Hindlimb muscle (tissue), 1 donor: Measurements from ENCODE around the gene F2R. TPM values are rescaled to one million over a fixed set of nuclear protein-coding genes. Genes with fewer than 3 reads are reported as not detected.

Source experiments
- DNase-seq: peaks from one replicate; pipeline ENCODE4 v3.0.0-alpha.2; 2013
- polyA plus RNA-seq: library from polyadenylated mRNA; unstranded; fragments of 120-200 nt; gene quantifications from one replicate; pipeline ENCODE4 v1.2.1, GENCODE V29; 2013; ENCODE audit not compliant: insufficient read length

F2R gene
- polyA plus RNA-seq, 1 donor = 19.9 TPM

DNA sequence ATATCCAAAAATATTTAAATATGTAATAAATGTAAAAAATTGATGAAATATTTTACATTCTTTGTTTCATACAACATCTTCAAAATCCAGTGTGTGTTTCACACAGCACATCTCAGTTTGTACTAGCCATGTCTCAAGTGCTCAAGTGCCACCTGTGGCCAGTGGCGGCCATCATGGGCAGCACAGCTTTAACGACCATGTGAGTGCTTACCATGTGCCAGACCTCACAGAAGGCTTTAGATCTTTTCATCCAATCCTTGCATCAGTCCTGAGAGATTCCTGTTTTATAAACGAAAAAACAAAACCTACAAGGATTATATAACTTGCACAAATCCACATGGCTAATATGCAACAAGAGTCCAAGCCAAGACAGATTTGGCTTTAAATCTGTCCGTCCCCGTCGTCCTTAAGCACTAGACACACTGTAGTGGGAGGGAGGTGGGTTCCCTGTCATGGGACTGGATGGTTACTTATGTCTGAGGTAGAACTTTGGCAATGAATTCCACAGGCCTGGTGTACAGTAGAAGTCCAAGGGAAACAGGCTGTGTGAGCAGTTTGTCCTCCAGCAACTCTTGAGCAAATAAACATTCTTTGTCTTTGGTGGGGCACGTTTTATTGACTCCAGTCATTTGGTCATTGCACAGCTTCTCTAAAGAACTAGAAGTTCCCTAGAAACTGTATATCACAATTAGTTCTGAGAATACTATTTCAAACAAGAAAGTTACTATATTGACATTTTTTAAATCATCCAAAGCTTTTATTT, 25.0 kb upstream of the F2R start:
- DNase-seq = peak; percentile 19

DNA sequence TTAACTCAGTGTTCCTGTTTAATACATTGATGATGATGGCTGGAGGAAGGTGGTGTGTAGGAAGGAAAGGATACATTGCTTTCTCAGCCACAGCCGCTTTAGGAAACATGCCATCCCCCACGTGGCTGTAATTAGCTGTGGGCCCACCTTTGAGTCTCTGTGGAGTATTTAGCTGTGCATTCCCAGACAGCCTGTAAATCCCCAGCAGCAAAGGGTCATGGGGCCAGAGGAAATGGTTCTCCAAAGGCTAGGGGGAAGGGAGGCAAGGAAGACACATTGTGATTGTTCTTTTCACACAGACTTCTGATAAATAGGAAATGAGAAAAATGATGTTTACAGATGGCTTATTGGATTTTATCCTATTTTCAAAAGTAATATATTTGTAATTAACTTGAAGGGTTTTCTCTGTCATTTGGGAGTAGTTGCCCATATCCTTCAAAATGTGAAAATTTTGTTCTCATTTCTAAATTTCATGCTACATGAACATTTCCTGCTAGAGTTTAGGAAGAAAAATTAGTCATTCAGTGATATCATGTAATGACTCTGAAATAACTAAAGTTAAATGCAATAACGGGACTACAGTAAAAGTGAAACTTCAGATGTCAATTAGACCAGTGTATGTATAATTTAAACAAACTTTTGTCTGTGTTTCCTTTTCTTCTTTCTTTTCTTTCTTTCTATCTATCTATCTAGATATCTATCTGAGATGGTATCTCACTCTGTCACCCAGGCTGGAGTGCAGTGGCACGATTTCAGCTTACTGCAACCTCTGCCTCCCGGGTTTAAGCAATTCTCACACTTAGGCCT, 24.3 kb upstream of the F2R start:
- DNase-seq = peak; percentile 14

DNA sequence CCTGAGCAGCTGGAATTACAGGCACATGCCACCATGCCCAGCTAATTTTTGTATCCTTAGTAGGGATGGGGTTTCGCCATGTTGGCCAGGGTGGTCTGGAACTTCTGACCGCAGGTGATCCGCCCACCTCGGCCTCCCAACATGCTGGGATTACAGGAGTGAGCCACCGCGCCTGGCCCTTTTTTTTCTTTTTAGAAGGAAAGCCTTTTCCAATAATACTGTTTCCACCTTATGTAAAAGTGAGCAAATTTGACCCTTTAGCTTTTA, 23.7 kb upstream of the F2R start:
- no peak for DNase-seq

DNA sequence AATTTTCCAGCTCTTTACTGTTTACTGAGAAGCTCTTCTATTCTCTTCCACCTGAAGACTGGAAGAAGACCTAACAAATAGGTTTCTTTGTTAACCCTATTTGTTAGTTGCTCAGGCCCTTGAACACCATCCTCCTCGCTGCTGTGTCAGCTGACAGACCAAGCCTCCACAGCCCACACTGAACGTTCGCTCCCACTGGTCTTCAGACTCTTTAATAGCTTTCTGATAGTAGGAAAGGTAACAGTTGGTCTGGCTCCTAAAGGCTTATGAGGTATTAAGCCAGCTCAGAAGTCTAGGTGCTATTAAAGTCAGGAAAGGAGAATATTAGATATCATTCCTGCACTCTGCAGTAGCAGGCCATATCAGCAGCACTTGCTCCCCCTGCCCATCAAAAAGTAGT, 23.3 kb upstream of the F2R start:
- DNase-seq = no peak

DNA sequence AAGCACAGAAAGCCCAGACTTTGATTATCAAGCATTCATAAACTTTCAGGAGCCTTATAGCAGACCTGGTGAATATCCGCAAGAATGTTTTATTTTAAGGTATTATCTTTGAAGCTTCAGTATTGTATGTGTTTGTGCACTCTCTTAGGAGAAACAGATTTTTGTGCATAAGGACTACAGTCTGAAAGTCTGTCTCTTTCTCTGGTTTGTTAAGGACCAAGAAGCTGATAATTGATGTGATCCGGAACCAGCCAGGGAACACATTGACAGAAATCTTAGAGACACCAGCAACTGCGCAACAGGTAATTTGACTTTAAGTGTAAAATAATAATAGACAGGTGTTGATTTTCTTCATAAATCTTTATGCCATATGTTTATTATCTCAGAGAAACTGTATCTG, 22.8 kb upstream of the F2R start:
- DNase-seq = no peak

DNA sequence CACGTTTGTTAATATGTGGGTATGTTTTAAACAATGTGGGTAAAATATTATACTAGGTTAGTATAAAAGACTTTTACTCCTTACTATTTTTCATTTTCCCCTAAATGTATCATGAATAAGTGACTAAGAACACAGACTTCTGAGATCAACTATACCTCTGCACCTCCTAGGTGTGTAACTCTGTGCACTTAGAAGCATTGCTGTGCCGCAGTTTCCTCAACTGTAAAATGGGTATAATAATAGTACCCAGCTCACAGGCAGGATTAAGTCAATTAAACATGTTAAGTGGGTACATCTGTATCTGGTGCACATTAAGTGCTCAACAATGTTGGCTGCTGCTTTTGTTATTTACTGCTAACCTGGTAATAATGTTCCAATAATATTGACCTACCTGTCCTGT, 21.6 kb upstream of the F2R start:
- no peak for DNase-seq

DNA sequence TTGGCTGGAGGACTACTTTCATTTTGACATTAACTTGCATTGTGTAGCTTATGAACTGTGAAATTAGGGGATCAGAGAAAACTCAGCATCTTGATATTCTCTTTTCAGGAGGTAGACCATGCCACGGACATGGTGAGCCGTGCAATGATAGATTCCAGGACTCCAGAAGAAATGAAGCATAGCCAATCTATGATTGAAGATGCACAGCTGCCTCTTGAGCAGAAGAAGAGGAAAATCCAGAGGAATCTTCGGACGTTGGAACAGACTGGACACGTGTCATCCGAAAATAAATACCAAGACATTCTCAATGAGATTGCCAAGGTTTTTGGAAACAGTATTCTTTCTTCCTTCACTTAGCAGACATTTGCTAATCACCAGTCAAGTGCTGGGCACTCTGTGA, 20.6 kb upstream of the F2R start:
- no peak for DNase-seq

DNA sequence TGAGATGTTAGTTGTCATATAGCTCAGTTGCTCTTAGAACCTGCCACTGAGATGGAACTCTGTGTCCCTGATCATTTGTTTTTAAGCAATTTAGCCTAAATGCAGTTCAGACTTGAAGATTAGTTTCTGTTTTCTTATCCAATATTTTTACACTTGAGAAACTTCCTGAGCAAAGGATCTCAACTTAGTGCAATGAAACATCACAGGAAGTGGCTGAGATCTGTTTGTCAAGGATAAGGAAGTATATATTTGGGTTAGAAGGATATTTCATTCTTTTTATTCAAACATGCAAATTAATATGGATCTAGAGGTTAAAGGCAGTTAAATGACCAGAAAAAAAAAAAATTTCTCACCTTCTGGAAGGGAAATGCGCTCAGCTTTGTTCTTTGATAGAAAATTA, 19.7 kb upstream of the F2R start:
- no peak for DNase-seq

DNA sequence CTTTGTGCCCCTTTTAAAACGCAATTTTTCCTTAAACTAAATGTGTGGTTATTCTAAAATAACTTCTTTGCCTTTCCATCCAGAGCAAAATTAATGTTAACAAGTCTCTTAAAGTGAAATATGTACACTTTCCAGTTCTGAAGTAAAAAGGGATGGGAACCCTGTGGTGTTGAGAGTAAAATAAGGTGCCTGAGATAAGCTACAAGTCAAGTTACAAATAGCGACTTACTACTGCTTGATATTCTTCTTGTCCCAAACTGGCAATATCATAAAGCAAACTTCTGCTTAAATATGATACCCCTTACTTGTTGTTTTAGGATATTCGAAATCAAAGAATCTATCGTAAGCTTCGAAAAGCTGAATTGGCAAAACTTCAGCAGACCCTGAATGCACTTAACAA, 18.3 kb upstream of the F2R start:
- no peak for DNase-seq

DNA sequence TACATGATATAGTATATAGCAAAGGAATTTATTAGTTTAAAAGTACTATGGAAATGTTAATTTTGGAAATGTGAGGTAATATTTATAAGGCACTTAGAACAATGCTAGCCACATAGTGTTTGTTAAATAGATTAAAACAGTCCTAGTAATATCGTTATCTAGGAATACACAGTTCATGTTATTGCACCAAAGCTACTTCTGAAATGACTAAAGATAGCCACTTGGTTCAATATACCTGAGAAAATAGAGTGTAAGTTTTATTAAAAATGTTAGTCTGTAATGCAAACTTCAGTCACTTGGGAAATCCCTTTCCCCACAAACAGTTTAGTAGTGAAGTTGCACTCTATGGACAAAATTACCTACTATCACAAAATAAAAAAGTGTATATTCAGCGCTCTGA, 15.4 kb upstream of the F2R start:
- no peak for DNase-seq

DNA sequence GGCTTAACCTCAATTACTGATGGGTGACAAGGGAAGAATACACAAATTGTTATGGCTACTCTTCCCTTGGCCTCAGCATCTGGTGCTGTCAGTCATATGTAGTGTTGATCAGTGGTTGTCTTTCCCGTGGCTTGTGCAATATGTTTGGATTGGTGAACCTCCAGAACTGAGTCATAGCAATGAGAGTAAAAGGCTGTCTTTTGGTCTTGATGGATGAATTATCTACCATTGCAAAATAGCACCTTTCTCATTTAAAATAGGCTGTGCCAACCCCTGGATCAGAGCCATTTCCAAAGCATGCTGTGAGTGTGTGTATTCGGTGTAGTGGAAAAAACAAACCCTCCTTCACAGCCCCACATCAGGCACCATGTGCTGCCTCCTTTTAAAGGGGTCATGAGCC, 14.6 kb upstream of the F2R start:
- no peak for DNase-seq

DNA sequence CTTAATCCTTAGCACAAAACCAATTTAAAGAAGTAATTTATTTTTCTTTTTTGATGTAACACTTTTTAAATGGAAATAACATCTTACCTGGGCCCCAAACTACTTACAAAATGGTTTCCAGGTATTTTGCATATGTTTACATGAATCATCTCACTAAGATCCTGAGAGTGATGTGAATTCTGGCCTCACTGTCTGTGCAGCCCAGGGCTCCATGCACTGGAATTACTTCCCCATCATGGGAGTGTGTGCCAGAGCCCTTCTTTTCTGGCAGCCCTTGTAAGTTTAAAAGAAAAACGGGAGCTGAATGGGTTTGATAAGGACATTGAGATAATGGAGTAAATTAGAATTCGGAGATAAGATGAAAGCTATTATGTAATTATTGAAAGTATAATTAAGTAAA, 12.2 kb upstream of the F2R start:
- no peak for DNase-seq

DNA sequence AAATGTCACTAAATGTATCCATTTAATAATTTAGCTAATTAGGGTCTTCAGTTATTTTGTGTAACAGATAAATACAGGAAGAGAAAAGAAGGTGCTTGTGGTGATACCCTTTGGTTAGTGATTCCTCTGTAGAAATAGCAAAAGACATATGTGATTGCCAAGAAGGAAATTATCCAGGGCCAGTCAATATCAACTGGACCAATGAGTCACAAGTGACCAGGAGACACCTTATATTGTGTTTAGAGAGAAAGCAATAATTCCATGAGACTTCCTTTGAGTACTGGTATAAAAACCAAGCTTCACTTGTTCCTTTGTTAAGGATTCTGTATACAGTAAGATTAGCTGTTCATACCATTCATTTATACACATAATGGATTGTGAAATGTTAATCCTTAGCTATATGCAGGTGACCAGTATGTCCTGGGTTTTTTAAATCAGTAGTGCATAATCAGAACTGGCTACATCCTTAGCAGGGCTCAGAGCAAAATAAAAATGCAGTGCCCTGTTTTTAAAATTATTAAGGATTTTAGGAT, 11.7 kb upstream of the F2R start:
- no peak for DNase-seq

DNA sequence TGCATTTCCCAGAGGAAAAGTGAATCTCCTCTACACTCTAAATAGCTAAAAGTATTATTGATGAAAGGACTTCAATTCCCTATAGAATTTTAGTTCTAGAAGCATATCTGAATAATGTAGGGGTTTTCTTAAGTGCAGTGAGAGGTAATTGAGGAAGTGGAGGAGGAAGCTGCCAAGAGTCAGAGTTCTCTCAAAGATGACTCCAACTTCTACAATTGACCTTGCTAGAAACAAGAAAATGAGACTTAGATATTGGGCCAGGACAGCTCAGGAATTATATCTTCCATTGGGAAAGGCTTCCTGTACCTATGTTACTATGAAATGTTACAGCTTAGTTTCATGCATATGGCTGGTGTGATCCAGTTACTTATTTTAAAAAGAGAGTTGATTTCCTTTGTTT, 10.4 kb upstream of the F2R start:
- no peak for DNase-seq

DNA sequence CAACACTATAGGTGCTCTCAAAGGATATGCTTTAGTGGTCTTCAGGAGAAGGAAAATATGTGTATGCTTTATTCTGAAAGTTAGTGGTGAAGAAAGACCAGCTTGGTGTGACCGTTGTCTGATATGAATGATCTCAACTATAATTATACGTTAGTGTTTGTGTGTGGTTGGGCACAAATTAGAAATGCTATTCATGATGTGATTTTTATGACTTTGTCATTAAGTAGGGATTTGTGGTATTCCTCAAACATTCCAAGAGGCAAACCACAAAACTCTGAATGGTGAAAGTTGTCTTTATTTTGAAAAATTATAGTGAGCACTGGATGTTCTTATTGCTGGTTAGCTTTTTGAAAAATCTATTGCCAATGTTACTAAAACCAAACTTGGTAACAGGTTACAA, 6.2 kb upstream of the F2R start:
- no peak for DNase-seq

DNA sequence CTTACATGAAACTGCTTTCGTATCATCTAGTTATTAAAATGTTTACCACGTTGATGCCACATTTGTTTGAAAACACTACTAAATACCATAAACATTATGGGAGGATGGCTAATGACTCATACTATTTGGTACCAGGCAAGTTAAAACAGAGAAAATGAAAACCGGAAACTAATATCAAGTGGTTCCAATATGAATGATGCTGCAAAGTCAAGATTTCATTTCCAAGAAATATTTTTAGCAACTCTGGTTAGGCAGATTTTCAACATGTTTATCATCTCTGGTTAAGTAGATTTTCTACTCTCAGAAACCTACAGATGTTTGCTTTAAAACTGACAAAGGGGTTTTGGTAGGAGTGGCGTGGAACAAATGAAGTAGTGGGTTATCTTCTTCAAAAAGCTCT, 4.9 kb upstream of the F2R start:
- DNase-seq = no peak

DNA sequence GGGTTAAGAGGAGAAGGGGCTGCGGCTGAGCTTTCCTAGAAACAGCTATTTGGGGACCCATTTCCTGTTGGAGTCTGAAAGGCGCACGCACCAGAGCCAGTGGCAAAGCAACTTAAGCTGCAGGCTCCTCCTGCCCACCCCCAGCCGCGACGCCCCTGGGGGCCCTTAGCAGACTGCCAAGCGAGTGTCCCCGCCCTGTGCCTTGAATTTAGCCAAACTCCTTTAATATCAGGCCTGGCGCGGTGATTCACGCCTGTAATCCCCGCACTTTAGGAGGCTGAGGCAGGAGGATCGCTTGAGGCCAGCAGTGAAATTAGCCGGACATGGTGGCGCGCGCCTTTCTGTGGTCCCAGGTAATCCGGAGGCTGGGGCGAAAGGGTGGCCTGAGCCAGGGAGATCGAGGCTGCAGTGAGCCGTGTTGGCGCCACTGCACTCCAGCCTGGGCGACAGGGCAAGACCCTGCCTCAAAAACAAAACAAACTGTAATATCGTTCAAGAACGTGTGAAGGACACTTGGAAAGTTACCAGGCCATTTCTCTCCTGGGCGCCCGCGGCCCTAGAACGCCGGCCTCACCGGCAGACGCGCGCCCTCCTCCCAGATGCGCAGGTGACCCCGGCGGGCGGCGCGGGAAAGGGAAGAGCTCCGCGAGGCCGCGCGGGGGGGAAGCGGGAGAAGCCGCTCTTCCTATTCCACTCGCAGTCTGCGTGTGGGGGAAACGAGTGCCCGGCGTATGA, 1.0 kb upstream of the F2R start:
- DNase-seq = no peak

DNA sequence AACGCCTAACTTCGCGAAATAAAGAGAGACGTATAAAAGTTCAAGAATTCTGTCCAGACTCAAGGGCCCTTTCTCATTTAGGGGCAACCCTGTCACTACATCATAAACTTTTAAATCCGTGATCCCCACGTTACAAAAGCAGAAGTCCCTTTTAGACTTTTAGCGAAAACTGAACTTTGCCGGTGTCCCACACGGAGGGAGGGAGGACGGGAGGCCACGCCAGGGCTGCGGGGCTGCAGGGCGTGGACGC, 515 bp upstream of the F2R start:
- DNase-seq = peak; percentile 65

DNA sequence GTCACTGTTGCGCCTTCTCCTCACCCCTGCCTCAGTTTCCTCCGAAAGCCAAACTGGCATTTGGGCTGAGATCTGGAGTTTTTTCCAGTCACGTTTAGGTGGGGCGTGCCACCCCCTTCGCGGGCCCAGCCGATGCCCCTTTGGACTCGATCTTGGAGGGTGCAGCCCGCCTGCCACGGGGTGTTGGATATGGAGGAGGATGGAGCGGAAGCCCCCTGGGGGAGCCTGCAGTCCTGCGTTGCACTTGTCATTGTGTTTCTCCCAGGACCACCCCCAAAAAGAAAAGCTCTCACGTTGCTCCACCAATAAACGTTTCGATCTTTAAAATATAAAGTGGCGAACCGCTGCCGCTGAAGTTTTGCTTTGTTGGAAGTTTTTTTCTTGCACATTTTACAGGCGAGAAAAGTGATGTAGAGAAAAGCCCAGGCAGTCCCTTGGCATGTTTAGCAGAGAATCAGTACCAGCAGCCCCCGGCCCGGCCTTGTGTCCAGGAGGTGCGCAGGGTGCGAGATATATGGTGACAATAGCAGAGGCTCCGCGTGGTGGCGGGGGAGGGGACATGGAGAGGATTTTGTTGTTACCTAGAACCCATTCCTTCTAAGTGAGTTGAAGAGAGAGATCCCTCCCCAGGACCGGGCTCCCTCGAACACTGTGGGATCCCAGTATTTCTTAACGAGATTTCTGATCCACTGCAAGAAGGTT, 681 bp downstream of the F2R start:
- no peak for DNase-seq

DNA sequence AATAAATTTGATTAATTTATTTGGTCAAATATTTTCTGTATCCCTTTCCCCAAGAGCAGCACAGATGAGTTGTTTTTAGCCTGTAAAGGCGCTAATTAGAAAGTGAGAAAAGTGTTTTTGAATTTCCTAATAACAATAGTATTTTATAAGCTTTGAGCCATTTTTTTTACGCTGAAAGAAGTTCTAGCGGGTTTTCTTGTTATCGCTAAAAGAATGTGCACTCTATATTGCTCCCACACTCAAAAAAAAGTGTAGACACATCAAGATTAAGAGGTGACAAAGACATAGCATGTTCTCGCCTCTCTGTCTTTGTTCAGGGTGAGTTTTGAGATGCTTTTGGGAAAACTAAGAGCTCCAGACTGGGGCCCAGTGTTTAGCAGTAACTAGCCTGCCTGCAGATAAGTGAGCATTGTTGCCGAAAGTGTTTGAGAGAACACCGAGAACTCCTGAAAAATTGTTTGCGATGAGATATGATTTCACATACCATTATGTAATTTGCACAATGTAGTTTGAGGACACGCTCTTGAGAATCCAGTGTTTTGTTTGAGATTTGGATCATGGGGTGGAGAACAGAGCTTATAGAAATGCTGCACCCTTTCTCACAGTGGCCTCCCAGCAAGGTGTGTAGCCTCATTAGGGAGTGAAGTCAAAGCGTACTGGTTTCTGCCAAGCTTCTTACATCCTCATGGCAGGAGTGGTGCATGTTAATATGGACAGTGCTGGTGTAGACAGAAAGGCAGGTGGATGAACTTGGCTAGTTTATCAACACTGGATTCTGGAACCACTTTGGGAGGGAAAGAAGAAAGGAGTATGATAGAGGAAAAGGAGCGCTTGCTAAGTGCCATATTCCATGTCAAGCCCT, 1.5 kb downstream of the F2R start:
- DNase-seq = no peak

DNA sequence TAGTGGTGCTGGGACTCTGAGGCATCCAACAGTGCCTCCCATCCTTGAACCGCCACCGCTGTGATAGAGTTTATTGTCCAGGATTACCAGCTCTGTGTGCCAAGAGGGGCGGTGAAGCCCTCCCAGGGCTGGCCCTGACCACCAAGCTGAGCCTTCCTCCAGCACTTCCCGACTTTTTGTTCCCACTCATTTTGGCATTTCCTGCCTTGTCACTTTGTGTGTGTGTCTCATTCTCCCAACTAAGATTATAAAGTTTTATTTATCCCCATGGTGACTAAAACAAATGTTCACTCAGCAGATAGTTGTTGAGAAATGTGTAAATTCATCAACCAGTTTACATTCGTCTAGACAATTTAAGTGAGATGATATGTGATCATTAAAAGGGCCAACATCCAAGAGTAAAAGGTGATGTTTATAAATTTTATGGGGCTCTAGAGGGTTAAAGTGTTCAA, 2.5 kb downstream of the F2R start:
- DNase-seq = no peak

DNA sequence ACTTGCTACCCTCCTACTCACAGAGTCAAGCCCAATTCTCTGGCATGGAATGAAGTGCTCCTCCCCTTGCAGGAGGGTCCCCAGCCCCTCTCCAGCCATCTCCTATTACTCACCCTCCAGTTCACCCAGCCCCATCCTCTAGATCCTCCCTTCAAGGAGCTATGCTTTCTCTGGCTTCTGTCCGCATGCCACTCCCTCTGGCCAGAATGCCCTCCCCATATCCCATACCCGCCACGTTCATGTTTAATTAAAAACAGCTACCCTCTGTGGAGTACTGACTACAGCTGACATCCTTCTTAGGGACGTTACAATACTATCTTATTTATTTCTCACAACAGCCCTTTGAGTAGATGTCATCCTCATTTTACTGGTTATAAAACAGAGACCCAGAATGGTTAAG, 3.0 kb downstream of the F2R start:
- DNase-seq = no peak
